Subcutaneous abdominal adipose tissue (tissue), 5 donors: Measurements from ENCODE around the gene STXBP2.

Experiments
- H3K27ac ChIP-seq: one replicate; pipeline ENCODE4 v1.7.0; 2013; ENCODE audit warnings: low read depth, mild to moderate bottlenecking, inconsistent platforms, low read length, moderate library complexity
- H3K27me3 ChIP-seq, 5 donors: one replicate each; pipeline ENCODE4 v1.7.0; 2013; ENCODE audit warnings: low read length in 5 of 5, inconsistent platforms in 1 of 5; ENCODE audit not compliant: control insufficient read depth in 5 of 5, insufficient read depth in 4 of 5
- H3K36me3 ChIP-seq, 5 donors: one replicate each; pipeline ENCODE4 v1.7.0; 2013; ENCODE audit warnings: low read length in 5 of 5; ENCODE audit not compliant: control insufficient read depth in 5 of 5, insufficient read depth in 5 of 5
- H3K4me1 ChIP-seq, 5 donors: one replicate each; pipeline ENCODE4 v1.7.0; 2013; ENCODE audit warnings: low read length in 5 of 5, mild to moderate bottlenecking in 3 of 5, moderate library complexity in 1 of 5; ENCODE audit not compliant: control insufficient read depth in 5 of 5, insufficient read depth in 5 of 5
- H3K4me3 ChIP-seq, 5 donors: one replicate each; pipeline ENCODE4 v1.7.0; 2013; ENCODE audit warnings: low read length in 5 of 5, low read depth in 1 of 5
- H3K9ac ChIP-seq, 5 donors: one replicate each; pipeline ENCODE4 v1.7.0; 2013; ENCODE audit warnings: low read length in 5 of 5, mild to moderate bottlenecking in 4 of 5, moderate library complexity in 3 of 5
- H3K9me3 ChIP-seq, 5 donors: one replicate each; pipeline ENCODE4 v1.7.0; 2013; ENCODE audit warnings: low read length in 5 of 5; ENCODE audit not compliant: control insufficient read depth in 5 of 5
- donor health status: healthy.
- donor health status: healthy.
- donor health status: healthy.
- donor health status: healthy.
- donor health status: healthy.

Gene STXBP2

DNA sequence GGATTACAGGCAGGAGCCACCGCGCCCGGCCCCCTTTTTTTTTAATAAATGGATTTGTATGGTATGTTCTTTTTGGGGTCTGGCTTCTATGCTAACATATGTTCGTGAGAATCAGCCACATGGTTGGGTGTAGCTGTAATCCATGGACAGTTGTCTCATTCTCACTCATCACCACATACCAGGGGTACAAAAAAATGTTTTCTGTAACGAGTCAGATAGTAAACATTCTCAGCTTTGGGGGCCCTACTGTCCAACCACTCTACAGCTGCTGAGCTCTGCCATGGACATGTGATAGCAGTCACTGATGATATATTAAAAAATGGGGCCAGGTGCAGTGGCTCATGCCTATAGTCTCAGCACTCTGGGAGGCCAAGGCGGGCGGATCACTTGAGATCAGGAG is 26.8 kb downstream of the STXBP2 start:
- Histone ChIP-seq H3K4me3 (no peak overlapping the region), H3K9ac (no peak overlapping the region), H3K9me3 (no peaks in the 10 kb centered on the region), H3K27me3 (peaks cover 0 to 7% (median 0%) of the 10 kb centered on the region in 5 donors), H3K36me3 (no peaks in the 10 kb centered on the region), H3K4me1 (no peaks in the 10 kb centered on the region), H3K27ac (no peak overlapping the region)

- H3K36me3 ChIP-seq = no peaks in the 10 kb centered on the region
- H3K9me3 ChIP-seq = no peaks in the 10 kb centered on the region
- no peak overlapping the region for H3K4me3 ChIP-seq
- H3K9ac ChIP-seq = no peak overlapping the region
- H3K27me3 ChIP-seq = peaks cover 0 to 16% (median 6%) of the 10 kb centered on the region in 5 donors
- H3K4me1 ChIP-seq = peaks cover 0 to under 1% (median 0%) of the 10 kb centered on the region in 5 donors
- H3K27ac ChIP-seq = no peak overlapping the region
Observed at GRCh38 chr19:7665076-7665475, 28.2 kb downstream of the STXBP2 start.

DNA sequence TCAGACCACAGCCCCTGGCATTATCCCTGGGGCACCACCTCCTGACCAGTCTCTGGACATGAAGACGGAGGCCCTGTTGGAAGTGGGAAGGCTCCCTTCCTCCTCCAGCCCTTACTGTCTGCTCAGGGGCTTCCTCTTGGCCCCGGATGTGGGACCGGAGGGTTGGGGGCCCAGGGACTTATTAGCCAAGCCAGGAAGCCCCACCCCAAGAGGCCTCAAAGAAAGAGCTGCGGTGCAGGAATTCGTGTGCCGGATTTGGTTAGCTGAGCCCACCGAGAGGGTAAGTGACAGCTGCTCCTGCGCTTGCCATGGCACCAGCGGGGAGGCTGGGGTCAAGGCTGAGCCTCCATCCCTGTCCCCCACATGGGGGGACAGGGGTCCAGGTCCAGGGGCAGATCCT is 31.9 kb downstream of the STXBP2 start, which contains the start of gene RETN:
TSS of gene RETN (plus strand) at position 208 of the 400 bp plus-strand sequence. CDS start 278 bp downstream, outside the sequence.
- H3K27me3 ChIP-seq = peaks cover 4 to 27% (median 20%) of the 10 kb centered on the region in 5 donors
- H3K4me3 ChIP-seq = no peak within 1 kb of the TSS
- H3K4me1 ChIP-seq = peaks cover 0 to 3% (median 0%) of the 10 kb centered on the region in 5 donors
- H3K36me3 ChIP-seq = no peaks in the 10 kb centered on the region
- H3K27ac ChIP-seq = no peak within 1 kb of the TSS
- H3K9me3 ChIP-seq = peaks cover 0 to 5% (median 2%) of the 10 kb centered on the region in 5 donors
- H3K9ac ChIP-seq = no peak within 1 kb of the TSS

GRCh38 chr19:7669641-7670040 is 32.7 kb downstream of the STXBP2 start:
- no peaks in the 10 kb centered on the region for H3K36me3 ChIP-seq
- H3K27ac ChIP-seq = no peak overlapping the region
- H3K4me3 ChIP-seq = no peak overlapping the region
- H3K4me1 ChIP-seq = peaks cover 0 to 5% (median 0%) of the 10 kb centered on the region in 5 donors
- peaks cover 4 to 23% (median 20%) of the 10 kb centered on the region in 5 donors for H3K27me3 ChIP-seq
- no peak overlapping the region for H3K9ac ChIP-seq
- H3K9me3 ChIP-seq = peaks cover 0 to 7% (median 5%) of the 10 kb centered on the region in 5 donors

DNA sequence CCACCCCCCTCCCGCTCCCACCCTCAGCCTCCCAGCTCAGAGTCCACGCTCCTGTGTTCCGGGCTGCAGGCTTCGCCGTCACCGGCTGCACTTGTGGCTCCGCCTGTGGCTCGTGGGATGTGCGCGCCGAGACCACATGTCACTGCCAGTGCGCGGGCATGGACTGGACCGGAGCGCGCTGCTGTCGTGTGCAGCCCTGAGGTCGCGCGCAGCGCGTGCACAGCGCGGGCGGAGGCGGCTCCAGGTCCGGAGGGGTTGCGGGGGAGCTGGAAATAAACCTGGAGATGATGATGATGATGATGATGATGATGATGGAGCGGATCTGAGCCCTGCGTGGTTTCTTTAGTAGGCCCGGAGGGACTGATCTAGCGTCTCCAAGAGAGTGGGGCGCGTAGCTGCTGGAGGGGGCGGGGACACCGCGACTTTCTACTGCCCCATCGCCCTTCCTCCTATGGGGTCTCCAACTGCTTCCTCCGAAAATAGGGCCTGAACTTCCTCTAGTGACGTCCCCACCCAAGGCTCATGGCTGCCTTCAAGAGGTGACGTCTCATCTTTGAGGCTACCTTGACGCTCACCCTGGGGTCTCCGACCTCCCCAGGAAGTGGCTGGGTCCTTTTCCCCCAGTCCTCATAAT is 33.4 kb downstream of the STXBP2 start:
- Histone ChIP-seq H3K9ac (no peak overlapping the region), H3K27ac (no peak overlapping the region), H3K36me3 (no peaks in the 10 kb centered on the region), H3K9me3 (peaks cover 0 to 7% (median 5%) of the 10 kb centered on the region in 5 donors), H3K27me3 (peaks cover 4 to 23% (median 20%) of the 10 kb centered on the region in 5 donors), H3K4me1 (peaks cover 0 to 5% (median 0%) of the 10 kb centered on the region in 5 donors), H3K4me3 (peak overlapping the region in 1 of 5 donors; percentile 32)

DNA sequence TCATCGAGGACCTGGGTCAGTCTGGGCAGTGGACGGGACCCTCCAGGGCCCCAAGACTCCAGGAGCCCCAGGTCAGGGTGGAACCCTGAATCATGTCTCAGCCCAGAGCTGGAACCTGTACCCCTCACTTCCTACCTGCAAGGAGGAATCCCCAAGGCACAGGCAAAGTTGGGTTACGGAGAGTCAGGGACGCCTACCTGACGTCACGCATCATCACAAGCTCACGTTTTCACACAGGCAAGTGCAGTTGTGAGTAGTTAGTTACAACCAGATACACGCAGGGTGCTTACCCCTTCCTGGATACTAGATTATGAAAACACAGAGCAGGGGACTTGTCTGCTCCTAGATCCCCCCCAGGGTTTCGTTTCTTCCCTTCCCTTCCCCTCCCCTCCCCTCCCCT is 33.9 kb downstream of the STXBP2 start:
- Histone ChIP-seq H3K9me3 (peaks cover 0 to 7% (median 5%) of the 10 kb centered on the region in 5 donors), H3K9ac (no peak overlapping the region), H3K27ac (no peak overlapping the region), H3K27me3 (peaks cover 4 to 23% (median 20%) of the 10 kb centered on the region in 5 donors), H3K36me3 (no peaks in the 10 kb centered on the region), H3K4me1 (peaks cover 0 to 5% (median 0%) of the 10 kb centered on the region in 5 donors), H3K4me3 (no peak overlapping the region)

- Histone ChIP-seq H3K9ac (no peak overlapping the region), H3K27me3 (peaks cover 4 to 30% (median 23%) of the 10 kb centered on the region in 5 donors), H3K4me1 (peaks cover 0 to 9% (median 0%) of the 10 kb centered on the region in 5 donors), H3K9me3 (peaks cover 0 to 7% (median 5%) of the 10 kb centered on the region in 5 donors), H3K4me3 (no peak overlapping the region), H3K36me3 (no peaks in the 10 kb centered on the region), H3K27ac (no peak overlapping the region)
Observed at GRCh38 chr19:7672522-7672921, 35.6 kb downstream of the STXBP2 start.

DNA sequence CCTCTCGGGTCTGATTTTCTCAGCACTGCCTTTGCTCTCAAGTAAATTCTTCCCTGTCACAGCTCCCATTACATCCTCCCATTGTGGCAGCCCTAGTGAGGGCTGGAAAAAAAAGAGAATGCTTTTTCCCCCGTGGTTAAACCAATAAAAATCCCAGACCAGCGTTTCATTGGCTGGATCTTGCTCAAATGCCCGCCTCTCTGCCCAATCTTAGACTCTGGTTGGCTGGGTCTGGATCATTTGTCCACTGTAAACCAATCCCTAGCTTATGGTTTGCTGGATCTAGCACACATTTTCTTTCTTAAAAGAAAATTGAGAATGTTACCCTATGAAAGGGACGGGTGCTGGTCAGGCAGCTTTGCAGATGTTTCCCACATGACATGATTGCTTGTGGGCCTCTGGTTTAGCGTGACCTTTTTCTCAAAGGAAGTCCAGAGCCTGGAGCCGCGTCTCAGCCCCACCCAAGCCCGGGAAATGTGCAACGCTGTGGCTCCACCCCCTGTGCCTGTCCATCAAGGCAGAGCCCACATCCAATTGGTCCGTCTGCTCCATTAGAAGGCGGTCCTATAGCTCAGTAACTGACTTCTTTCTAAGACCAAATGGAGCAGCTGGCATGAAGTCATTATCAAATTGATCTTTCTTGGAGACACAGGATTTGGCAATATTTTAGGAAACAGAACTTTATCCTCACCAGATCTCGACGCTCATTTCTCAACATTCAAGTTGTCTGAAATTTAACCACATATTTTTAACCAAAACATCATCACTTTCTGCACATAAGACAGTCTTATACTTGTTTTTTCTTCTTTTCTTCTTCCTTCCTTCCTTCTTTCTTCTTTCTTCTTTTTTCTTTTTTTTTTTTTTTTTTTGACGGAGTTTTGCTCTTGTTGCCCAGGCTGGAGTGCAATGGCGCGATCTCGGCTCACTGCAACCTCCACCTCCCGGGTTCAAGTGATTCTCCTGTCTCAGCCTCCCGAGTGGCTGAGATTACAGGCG is 37.4 kb downstream of the STXBP2 start:
- H3K36me3 ChIP-seq = no peaks in the 10 kb centered on the region
- H3K27me3 ChIP-seq = peaks cover 10 to 43% (median 35%) of the 10 kb centered on the region in 5 donors
- peaks cover 0 to 13% (median 0%) of the 10 kb centered on the region in 5 donors for H3K4me1 ChIP-seq

GRCh38 chr19:7676376-7676775 is 39.5 kb downstream of the STXBP2 start:
- H3K9me3 ChIP-seq = peaks cover 0 to 9% (median 5%) of the 10 kb centered on the region in 5 donors
- no peak overlapping the region for H3K4me3 ChIP-seq
- no peak overlapping the region for H3K9ac ChIP-seq
- no peak overlapping the region for H3K27ac ChIP-seq
- H3K4me1 ChIP-seq = peaks cover 0 to 21% (median 9%) of the 10 kb centered on the region in 5 donors
- H3K36me3 ChIP-seq = no peaks in the 10 kb centered on the region
- H3K27me3 ChIP-seq = peaks cover 13 to 34% (median 29%) of the 10 kb centered on the region in 5 donors

More for the DNA sequence above, 37.4 kb downstream of the STXBP2 start:
- H3K9me3 ChIP-seq = peaks cover 0 to 8% (median 5%) of the 10 kb centered on the region in 5 donors
- no peak overlapping the region for H3K27ac ChIP-seq
- no peak overlapping the region for H3K4me3 ChIP-seq
- no peak overlapping the region for H3K9ac ChIP-seq
